ENCODE results near the gene MDN1. TPM values are rescaled to one million over a fixed set of nuclear protein-coding genes. Genes with fewer than 3 reads are reported as not detected.

MDN1 gene
- total and polyA plus RNA-seq, 2 donors (not counting 1 experiment from before 2014, with no cell fraction given), result 16.5 to 59.5 TPM

DNA sequence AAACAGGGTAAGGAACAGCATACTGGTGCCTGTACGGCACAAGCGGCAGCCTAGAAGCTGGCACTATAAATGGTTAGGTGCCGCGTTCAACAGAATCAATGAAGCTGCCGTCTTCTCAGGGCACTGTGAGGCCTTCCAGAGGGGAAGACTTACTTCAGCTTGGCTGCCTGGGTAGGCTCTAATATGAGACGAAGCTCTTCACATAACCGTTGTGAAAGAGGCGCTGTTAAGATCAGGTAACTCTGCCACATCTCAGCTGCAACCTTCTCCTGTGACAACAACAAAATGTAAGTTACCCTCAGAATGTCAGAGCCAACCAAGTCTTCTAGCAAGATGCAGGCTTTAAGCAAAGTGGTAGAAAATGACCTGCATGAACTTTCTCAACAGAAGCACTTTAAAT is 169.0 kb downstream of the MDN1 start:
- Mint-ChIP-seq H3K9me3 (ENCODE audit: insufficient read depth) (no peaks in the 10 kb centered on the region), H3K27ac (no peak overlapping the region), H3K4me1 (no peaks in the 10 kb centered on the region), H3K4me3 (no peak overlapping the region), H3K27me3 (no peaks in the 10 kb centered on the region)
- no peaks in the 10 kb centered on the region for H4K20me1 ChIP-seq (ENCODE audit: control insufficient read depth, insufficient read depth, low read length, poor library complexity, severe bottlenecking)
- intact Hi-C loops (cut with micrococcal nuclease), result no loop called here
- no peak for DNase-seq
- H3K27ac ChIP-seq (ENCODE audit: low read length in 2 of 2), result no peak overlapping the region
- 100% methylated on average over 8 of the region's 8 CpGs for WGBS (ENCODE audit: insufficient coverage)
- no peak for ATAC-seq (ENCODE audit: low read depth)
- POLR2A ChIA-PET, result no interaction called here
- peaks cover 12 to 58% of the 10 kb centered on the region in 2 experiments for H3K36me3 ChIP-seq (replicated peaks in 1 of 2; ENCODE audit: control extremely low read depth in 1 of 2, control insufficient read depth in 1 of 2, extremely low read depth in 1 of 2, insufficient read depth in 2 of 2, low read length in 1 of 2)
- H3K27me3 ChIP-seq (replicated peaks in 1 of 4; ENCODE audit: control extremely low read depth in 1 of 4, control insufficient read depth in 3 of 4, insufficient read depth in 4 of 4, low read length in 3 of 4), result no peaks in the 10 kb centered on the region
- no peaks in the 10 kb centered on the region for H3K79me2 ChIP-seq (ENCODE audit: control insufficient read depth, insufficient read depth, low read length)
- no peak overlapping the region for H3K4me2 ChIP-seq (replicated peaks; ENCODE audit: low read depth, low read length, poor library complexity, severe bottlenecking)
- no peaks in the 10 kb centered on the region for H3K4me1 ChIP-seq (ENCODE audit: control insufficient read depth in 2 of 2, insufficient read depth in 2 of 2, low read length in 2 of 2)
- H3K9me3 ChIP-seq (ENCODE audit: control extremely low read depth in 1 of 3, control insufficient read depth in 2 of 3, insufficient read depth in 1 of 3, low read length in 2 of 3), result no peaks in the 10 kb centered on the region
- CTCF ChIA-PET, result no interaction called here
- H3K4me3 ChIP-seq (ENCODE audit: control extremely low read depth in 1 of 5, extremely low read depth in 1 of 5, insufficient read depth in 1 of 5, low read depth in 2 of 5, low read length in 4 of 5), result no peak overlapping the region
- H3K9ac ChIP-seq (ENCODE audit: low read length), result no peak overlapping the region
- H2AFZ ChIP-seq (ENCODE audit: insufficient read depth, low read depth, low read length, poor library complexity, severe bottlenecking), result no peak overlapping the region
- TF ChIP-seq EZH2 (IDR thresholded peaks at IDR 0.05; ENCODE audit: borderline replicate concordance, insufficient read depth, low read depth, low read length, poor library complexity, severe bottlenecking), result no peak
- TF ChIP-seq, protein P1, sequence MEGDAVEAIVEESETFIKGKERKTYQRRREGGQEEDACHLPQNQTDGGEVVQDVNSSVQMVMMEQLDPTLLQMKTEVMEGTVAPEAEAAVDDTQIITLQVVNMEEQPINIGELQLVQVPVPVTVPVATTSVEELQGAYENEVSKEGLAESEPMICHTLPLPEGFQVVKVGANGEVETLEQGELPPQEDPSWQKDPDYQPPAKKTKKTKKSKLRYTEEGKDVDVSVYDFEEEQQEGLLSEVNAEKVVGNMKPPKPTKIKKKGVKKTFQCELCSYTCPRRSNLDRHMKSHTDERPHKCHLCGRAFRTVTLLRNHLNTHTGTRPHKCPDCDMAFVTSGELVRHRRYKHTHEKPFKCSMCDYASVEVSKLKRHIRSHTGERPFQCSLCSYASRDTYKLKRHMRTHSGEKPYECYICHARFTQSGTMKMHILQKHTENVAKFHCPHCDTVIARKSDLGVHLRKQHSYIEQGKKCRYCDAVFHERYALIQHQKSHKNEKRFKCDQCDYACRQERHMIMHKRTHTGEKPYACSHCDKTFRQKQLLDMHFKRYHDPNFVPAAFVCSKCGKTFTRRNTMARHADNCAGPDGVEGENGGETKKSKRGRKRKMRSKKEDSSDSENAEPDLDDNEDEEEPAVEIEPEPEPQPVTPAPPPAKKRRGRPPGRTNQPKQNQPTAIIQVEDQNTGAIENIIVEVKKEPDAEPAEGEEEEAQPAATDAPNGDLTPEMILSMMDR (IDR thresholded peaks at IDR 0.05), result no peak

DNA sequence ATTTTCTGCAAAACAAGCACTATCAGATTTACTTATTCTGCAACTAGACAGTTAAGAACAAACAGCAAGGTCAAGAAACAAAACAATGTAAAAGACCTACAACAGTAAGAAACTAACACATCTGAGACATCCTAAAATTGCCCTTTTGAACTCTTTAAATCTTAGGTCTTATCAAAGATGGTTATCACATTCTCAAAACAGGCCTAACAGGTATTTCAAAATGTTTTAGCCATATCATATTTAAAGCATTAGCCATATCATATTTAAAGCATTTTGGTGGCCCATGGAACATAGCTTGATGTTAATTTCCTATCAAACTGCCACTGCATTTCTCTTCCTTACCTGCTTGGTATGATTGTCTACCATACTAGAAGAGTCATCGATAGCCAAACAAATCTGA is 169.9 kb downstream of the MDN1 start:
- H3K27ac ChIP-seq (ENCODE audit: low read length in 2 of 2), result no peak overlapping the region
- no peaks in the 10 kb centered on the region for H4K20me1 ChIP-seq (ENCODE audit: control insufficient read depth, insufficient read depth, low read length, poor library complexity, severe bottlenecking)
- Mint-ChIP-seq H3K4me3 (no peak overlapping the region), H3K27ac (no peak overlapping the region), H3K27me3 (no peaks in the 10 kb centered on the region), H3K4me1 (no peaks in the 10 kb centered on the region), H3K9me3 (ENCODE audit: insufficient read depth) (no peaks in the 10 kb centered on the region)
- DNase-seq (no peak), ATAC-seq (ENCODE audit: low read depth) (no peak)
- no peak overlapping the region for H3K4me2 ChIP-seq (replicated peaks; ENCODE audit: low read depth, low read length, poor library complexity, severe bottlenecking)
- no peak overlapping the region for H2AFZ ChIP-seq (ENCODE audit: insufficient read depth, low read depth, low read length, poor library complexity, severe bottlenecking)
- TF ChIP-seq, protein P1 (IDR thresholded peaks at IDR 0.05), result no peak
- no peak for TF ChIP-seq EZH2 (IDR thresholded peaks at IDR 0.05; ENCODE audit: borderline replicate concordance, insufficient read depth, low read depth, low read length, poor library complexity, severe bottlenecking)
- ChIA-PET CTCF (no interaction called here), POLR2A (no interaction called here)
- 100% methylated on average over 1 of the region's 1 CpG for WGBS (ENCODE audit: insufficient coverage)
- no peaks in the 10 kb centered on the region for H3K9me3 ChIP-seq (ENCODE audit: control extremely low read depth in 1 of 3, control insufficient read depth in 2 of 3, insufficient read depth in 1 of 3, low read length in 2 of 3)
- intact Hi-C loops (cut with micrococcal nuclease), result no loop called here
- no peak overlapping the region for H3K9ac ChIP-seq (ENCODE audit: low read length)
- no peaks in the 10 kb centered on the region for H3K27me3 ChIP-seq (replicated peaks in 1 of 4; ENCODE audit: control extremely low read depth in 1 of 4, control insufficient read depth in 3 of 4, insufficient read depth in 4 of 4, low read length in 3 of 4)
- peaks cover 9 to 57% of the 10 kb centered on the region in 2 experiments for H3K36me3 ChIP-seq (replicated peaks in 1 of 2; ENCODE audit: control extremely low read depth in 1 of 2, control insufficient read depth in 1 of 2, extremely low read depth in 1 of 2, insufficient read depth in 2 of 2, low read length in 1 of 2)
- H3K4me3 ChIP-seq (ENCODE audit: control extremely low read depth in 1 of 5, extremely low read depth in 1 of 5, insufficient read depth in 1 of 5, low read depth in 2 of 5, low read length in 4 of 5), result no peak overlapping the region
- H3K79me2 ChIP-seq (ENCODE audit: control insufficient read depth, insufficient read depth, low read length), result no peaks in the 10 kb centered on the region
- H3K4me1 ChIP-seq (ENCODE audit: control insufficient read depth in 2 of 2, insufficient read depth in 2 of 2, low read length in 2 of 2), result no peaks in the 10 kb centered on the region
